ENCODE results near the gene RIPOR1. TPM values are rescaled to one million over a fixed set of nuclear protein-coding genes. Genes with fewer than 3 reads are reported as not detected.

The RIPOR1 gene
- total and polyA plus RNA-seq, 2 donors from 2014 or later = 60.9 to 116 TPM

DNA sequence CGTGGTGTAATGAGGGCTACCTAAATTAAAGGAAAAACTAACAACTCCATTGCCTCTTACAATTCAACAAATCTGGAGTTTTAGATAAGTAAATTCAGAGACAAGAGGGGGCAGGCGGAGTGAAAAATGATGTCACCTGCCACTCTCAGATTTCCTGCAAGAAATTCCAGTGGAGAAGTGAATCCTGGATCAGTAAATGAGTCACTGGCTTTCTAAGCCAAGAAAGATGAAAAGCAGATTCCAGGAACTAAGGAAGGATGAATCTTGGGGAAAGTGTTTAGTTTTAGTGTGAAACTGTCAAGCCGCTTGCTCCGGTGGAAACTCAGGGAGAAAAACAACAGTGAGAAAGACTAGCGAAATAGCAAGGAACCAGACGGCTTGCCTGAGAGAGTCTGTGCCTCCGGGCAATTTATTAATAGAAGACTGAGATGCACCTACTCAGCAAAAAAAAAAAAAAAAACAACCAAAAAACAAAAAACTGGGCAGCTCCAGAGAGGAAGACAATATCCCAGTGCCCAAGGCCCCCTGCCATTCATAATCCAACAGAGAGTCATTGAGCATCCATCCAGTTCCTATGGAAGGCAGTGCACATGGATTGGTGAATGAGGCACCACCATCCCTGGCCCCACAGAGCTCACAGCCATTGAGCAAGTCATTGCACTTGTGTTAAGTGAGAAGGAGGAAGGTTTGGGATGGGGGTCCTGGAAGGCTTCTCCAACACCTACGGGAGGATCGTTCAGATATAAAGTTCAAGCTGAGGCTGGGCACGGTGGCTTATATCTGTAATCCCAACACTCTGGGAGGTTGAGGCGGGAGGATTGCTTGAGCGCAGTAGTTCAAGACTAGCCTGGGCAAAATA lies 12.1 kb upstream of the RIPOR1 start:
- peak overlapping the region in 1 of 3 donors; percentile 22 for H3K9ac ChIP-seq (ENCODE audit: low read length in 3 of 3)
- H3K27me3 ChIP-seq (ENCODE audit: control insufficient read depth, insufficient read depth, low read length) = no peaks in the 10 kb centered on the region
- DNase-seq = no peak
- H3K4me1 ChIP-seq (ENCODE audit: control insufficient read depth in 2 of 3, insufficient read depth in 2 of 3, low read depth in 1 of 3, low read length in 3 of 3) = peaks cover 0 to 8% (median 6%) of the 10 kb centered on the region in 3 donors
- H3K4me3 ChIP-seq (ENCODE audit: low read length in 3 of 3) = no peak overlapping the region
- intact Hi-C loops (cut with DNase I) = no loop called here
- FAIRE-seq = no peak
- TF ChIP-seq, protein P1, sequence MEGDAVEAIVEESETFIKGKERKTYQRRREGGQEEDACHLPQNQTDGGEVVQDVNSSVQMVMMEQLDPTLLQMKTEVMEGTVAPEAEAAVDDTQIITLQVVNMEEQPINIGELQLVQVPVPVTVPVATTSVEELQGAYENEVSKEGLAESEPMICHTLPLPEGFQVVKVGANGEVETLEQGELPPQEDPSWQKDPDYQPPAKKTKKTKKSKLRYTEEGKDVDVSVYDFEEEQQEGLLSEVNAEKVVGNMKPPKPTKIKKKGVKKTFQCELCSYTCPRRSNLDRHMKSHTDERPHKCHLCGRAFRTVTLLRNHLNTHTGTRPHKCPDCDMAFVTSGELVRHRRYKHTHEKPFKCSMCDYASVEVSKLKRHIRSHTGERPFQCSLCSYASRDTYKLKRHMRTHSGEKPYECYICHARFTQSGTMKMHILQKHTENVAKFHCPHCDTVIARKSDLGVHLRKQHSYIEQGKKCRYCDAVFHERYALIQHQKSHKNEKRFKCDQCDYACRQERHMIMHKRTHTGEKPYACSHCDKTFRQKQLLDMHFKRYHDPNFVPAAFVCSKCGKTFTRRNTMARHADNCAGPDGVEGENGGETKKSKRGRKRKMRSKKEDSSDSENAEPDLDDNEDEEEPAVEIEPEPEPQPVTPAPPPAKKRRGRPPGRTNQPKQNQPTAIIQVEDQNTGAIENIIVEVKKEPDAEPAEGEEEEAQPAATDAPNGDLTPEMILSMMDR (IDR thresholded peaks at IDR 0.05; ENCODE audit: borderline replicate concordance, extremely low read depth, insufficient read depth) = no peak
- no peaks in the 10 kb centered on the region for H3K36me3 ChIP-seq (ENCODE audit: control insufficient read depth in 2 of 3, insufficient read depth in 3 of 3, low read length in 3 of 3)
- H3K27ac ChIP-seq (ENCODE audit: low read depth in 2 of 2, low read length in 2 of 2) = peak overlapping the region; percentile 54 to 79
- H3K9me3 ChIP-seq (ENCODE audit: control insufficient read depth in 2 of 3, insufficient read depth in 1 of 3, low read length in 3 of 3) = no peaks in the 10 kb centered on the region

GRCh38 chr16:67517155-67517445 lies 11.5 kb upstream of the RIPOR1 start:
- Histone ChIP-seq H3K4me3 (ENCODE audit: low read length in 3 of 3) (no peak overlapping the region), H3K9me3 (ENCODE audit: control insufficient read depth in 2 of 3, insufficient read depth in 1 of 3, low read length in 3 of 3) (no peaks in the 10 kb centered on the region), H3K9ac (ENCODE audit: low read length in 3 of 3) (no peak overlapping the region), H3K36me3 (ENCODE audit: control insufficient read depth in 2 of 3, insufficient read depth in 3 of 3, low read length in 3 of 3) (no peaks in the 10 kb centered on the region), H3K27ac (ENCODE audit: low read depth in 2 of 2, low read length in 2 of 2) (peak overlapping the region; percentile 54 to 79), H3K4me1 (ENCODE audit: control insufficient read depth in 2 of 3, insufficient read depth in 2 of 3, low read depth in 1 of 3, low read length in 3 of 3) (peaks cover 0 to 9% (median 8%) of the 10 kb centered on the region in 3 donors), H3K27me3 (ENCODE audit: control insufficient read depth, insufficient read depth, low read length) (no peaks in the 10 kb centered on the region)
- FAIRE-seq (no peak), DNase-seq (no peak)
- TF ChIP-seq, protein P1 (IDR thresholded peaks at IDR 0.05; ENCODE audit: borderline replicate concordance, extremely low read depth, insufficient read depth) = no peak
- intact Hi-C loops (cut with DNase I) = no loop called here

- TF ChIP-seq, protein P1 (IDR thresholded peaks at IDR 0.05; ENCODE audit: borderline replicate concordance, extremely low read depth, insufficient read depth) = no peak
- H3K9me3 ChIP-seq (ENCODE audit: control insufficient read depth in 2 of 3, insufficient read depth in 1 of 3, low read length in 3 of 3) = no peaks in the 10 kb centered on the region
- H3K9ac ChIP-seq (ENCODE audit: low read length in 3 of 3) = peak overlapping the region in 1 of 3 donors; percentile 51
- FAIRE-seq (no peak), DNase-seq (peak; percentile 69 to 84 (median 82))
- peaks cover 0 to 9% (median 8%) of the 10 kb centered on the region in 3 donors for H3K4me1 ChIP-seq (ENCODE audit: control insufficient read depth in 2 of 3, insufficient read depth in 2 of 3, low read depth in 1 of 3, low read length in 3 of 3)
- peak overlapping the region in 1 of 3 donors; percentile 39 for H3K4me3 ChIP-seq (ENCODE audit: low read length in 3 of 3)
- H3K27me3 ChIP-seq (ENCODE audit: control insufficient read depth, insufficient read depth, low read length) = no peaks in the 10 kb centered on the region
- intact Hi-C loops (cut with DNase I) = no loop called here
- no peaks in the 10 kb centered on the region for H3K36me3 ChIP-seq (ENCODE audit: control insufficient read depth in 2 of 3, insufficient read depth in 3 of 3, low read length in 3 of 3)
- H3K27ac ChIP-seq (ENCODE audit: low read depth in 2 of 2, low read length in 2 of 2) = peak overlapping the region; percentile 54 to 69
Observed at GRCh38 chr16:67517661-67518423, 10.8 kb upstream of the RIPOR1 start.
